DOHH2 (cell line): Measurements from ENCODE around the gene HECW1.

Source experiments
- H3F3A ChIP-seq: fragments of 200-600 bp; sonication (generic), shearing (Covaris generic); 2 replicates; pipeline ENCODE4 v1.6.0; 2016; ENCODE audit warnings: antibody characterized with exemption, mild to moderate bottlenecking; ENCODE audit not compliant: control insufficient read depth, insufficient read depth
- H3K27ac ChIP-seq: fragments of 200-600 bp; sonication (generic); 2 replicates; pipeline ENCODE4 v1.5.1; 2014; ENCODE audit warnings: low read depth, mild to moderate bottlenecking, low read length, moderate library complexity
- H3K27me3 ChIP-seq: fragments of 200-600 bp; sonication (generic); 2 replicates; pipeline ENCODE4 v1.6.1; 2014; ENCODE audit warnings: mild to moderate bottlenecking, low read length, mixed read lengths; ENCODE audit not compliant: control insufficient read depth
- H3K36me3 ChIP-seq: fragments of 200-600 bp; sonication (generic); 2 replicates; pipeline ENCODE4 v1.6.1; 2014; ENCODE audit warnings: mild to moderate bottlenecking, low read length, moderate library complexity, mixed read lengths; ENCODE audit not compliant: control insufficient read depth
- H3K4me1 ChIP-seq: fragments of 200-600 bp; sonication (generic); 2 replicates; pipeline ENCODE4 v1.6.1; 2014; ENCODE audit warnings: mild to moderate bottlenecking, low read length, mixed read lengths; ENCODE audit not compliant: control insufficient read depth
- H3K4me2 ChIP-seq: fragments of 200-600 bp; sonication (generic); 2 replicates; pipeline ENCODE4 v1.6.0; 2014; ENCODE audit warnings: mild to moderate bottlenecking, low read length, moderate library complexity
- H3K4me3 ChIP-seq: fragments of 200-600 bp; sonication (generic); 2 replicates; pipeline ENCODE4 v1.5.1; 2014; ENCODE audit warnings: mild to moderate bottlenecking, low read length, mixed read lengths
- H3K79me2 ChIP-seq: fragments of 200-600 bp; sonication (generic); 2 replicates; pipeline ENCODE4 v1.6.1; 2014; ENCODE audit warnings: mild to moderate bottlenecking, low read length, mixed read lengths; ENCODE audit not compliant: control insufficient read depth
- H3K9me2 ChIP-seq: fragments of 200-600 bp; sonication (generic); replicated peaks from 2 replicates; pipeline ENCODE4 v1.6.1; 2014; ENCODE audit warnings: mild to moderate bottlenecking, low read length, mixed read lengths; ENCODE audit not compliant: control insufficient read depth
- H3K9me3 ChIP-seq: fragments of 200-600 bp; sonication (generic); 2 replicates; pipeline ENCODE4 v1.6.1; 2014; ENCODE audit warnings: antibody characterized with exemption, low read length, mixed read lengths; ENCODE audit not compliant: control insufficient read depth, insufficient read depth
- H4K20me1 ChIP-seq: fragments of 200-600 bp; sonication (generic); 2 replicates; pipeline ENCODE4 v1.6.0; 2014; ENCODE audit warnings: low read depth, mild to moderate bottlenecking, antibody characterized with exemption, low read length, moderate library complexity; ENCODE audit not compliant: control insufficient read depth, insufficient read depth
- EZH2phosphoT487 ChIP-seq: fragments of 200-600 bp; sonication (generic); IDR thresholded peaks from 2 replicates; pipeline ENCODE4 v1.6.1; 2017; ENCODE audit warnings: borderline replicate concordance, mild to moderate bottlenecking, antibody characterized with exemption, low read length, moderate library complexity, mixed read lengths
- TF ChIP-seq, protein P1 (sequence below): fragments of 200-600 bp; sonication (generic); IDR thresholded peaks from one replicate; pipeline ENCODE4 v1.5.1; 2014; ENCODE audit warnings: antibody characterized with exemption, mild to moderate bottlenecking, low read depth, low read length; ENCODE audit not compliant: poor library complexity, severe bottlenecking

Gene HECW1

DNA sequence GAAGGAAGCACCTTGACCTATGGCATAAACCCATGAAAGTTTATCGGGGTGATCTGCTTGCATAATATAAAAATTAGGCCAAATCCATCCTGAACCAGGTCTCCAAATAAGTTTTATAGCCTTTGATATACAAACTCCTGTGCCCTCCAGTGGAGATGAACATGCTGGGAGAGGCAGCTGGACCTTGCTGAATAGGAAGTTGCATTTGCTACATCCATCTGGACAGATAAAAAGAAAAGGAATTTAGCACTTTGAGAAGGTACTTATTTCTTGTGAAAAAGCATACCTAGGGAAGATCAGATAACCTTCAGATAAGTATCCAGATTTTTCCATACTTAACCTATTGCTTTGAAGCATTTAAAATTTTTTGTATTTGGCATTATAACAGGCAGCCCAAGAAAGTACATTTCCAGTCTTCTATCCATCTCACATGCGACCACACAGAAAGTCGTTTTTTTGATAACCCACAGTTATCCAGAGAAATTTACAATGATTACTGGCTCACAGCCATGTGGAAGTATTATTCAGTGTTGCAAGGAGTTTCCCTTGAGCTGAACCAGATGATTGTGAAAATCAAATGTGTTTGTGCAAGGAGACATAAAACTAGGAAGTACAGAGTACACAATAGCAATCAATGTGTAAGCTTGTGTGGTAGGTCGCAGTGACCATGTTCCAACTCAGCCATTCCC is 346.0 kb downstream of the HECW1 start:
- no peaks in the 10 kb centered on the region for H4K20me1 ChIP-seq
- H3K9me2 ChIP-seq = no peaks in the 10 kb centered on the region
- no peak for TF ChIP-seq EZH2phosphoT487
- TF ChIP-seq, protein P1, sequence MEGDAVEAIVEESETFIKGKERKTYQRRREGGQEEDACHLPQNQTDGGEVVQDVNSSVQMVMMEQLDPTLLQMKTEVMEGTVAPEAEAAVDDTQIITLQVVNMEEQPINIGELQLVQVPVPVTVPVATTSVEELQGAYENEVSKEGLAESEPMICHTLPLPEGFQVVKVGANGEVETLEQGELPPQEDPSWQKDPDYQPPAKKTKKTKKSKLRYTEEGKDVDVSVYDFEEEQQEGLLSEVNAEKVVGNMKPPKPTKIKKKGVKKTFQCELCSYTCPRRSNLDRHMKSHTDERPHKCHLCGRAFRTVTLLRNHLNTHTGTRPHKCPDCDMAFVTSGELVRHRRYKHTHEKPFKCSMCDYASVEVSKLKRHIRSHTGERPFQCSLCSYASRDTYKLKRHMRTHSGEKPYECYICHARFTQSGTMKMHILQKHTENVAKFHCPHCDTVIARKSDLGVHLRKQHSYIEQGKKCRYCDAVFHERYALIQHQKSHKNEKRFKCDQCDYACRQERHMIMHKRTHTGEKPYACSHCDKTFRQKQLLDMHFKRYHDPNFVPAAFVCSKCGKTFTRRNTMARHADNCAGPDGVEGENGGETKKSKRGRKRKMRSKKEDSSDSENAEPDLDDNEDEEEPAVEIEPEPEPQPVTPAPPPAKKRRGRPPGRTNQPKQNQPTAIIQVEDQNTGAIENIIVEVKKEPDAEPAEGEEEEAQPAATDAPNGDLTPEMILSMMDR = no peak
- H3K79me2 ChIP-seq = no peaks in the 10 kb centered on the region
- no peak overlapping the region for H3K4me3 ChIP-seq
- no peaks in the 10 kb centered on the region for H3K4me1 ChIP-seq
- no peaks in the 10 kb centered on the region for H3F3A ChIP-seq
- no peaks in the 10 kb centered on the region for H3K36me3 ChIP-seq
- H3K27me3 ChIP-seq = peaks cover 25% of the 10 kb centered on the region
- H3K4me2 ChIP-seq = no peak overlapping the region
- H3K9me3 ChIP-seq = no peaks in the 10 kb centered on the region
- H3K27ac ChIP-seq = no peak overlapping the region

DNA sequence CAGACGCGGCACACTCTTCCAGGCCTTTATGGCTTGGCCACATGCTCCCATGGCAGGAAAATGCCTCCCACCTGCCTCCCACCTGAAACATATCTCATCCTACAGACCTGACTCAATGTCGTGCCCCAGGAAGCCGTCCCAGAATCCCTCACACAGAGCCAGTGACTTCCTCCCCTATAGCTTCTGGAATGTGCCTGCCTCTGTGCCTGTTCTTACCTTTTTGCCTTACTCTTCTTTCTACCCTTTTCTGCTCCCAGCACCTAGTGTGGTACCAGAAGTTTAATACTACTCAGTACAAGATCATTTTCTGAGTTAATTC is 346.5 kb downstream of the HECW1 start:
- H3K4me3 ChIP-seq = no peak overlapping the region
- TF ChIP-seq, protein P1 = no peak
- no peak for TF ChIP-seq EZH2phosphoT487
- no peaks in the 10 kb centered on the region for H3K9me3 ChIP-seq
- H3K4me1 ChIP-seq = no peaks in the 10 kb centered on the region
- no peaks in the 10 kb centered on the region for H3K79me2 ChIP-seq
- H3F3A ChIP-seq = no peaks in the 10 kb centered on the region
- no peaks in the 10 kb centered on the region for H3K9me2 ChIP-seq
- H3K4me2 ChIP-seq = no peak overlapping the region
- H3K36me3 ChIP-seq = no peaks in the 10 kb centered on the region
- H4K20me1 ChIP-seq = no peaks in the 10 kb centered on the region
- H3K27me3 ChIP-seq = peaks cover 23% of the 10 kb centered on the region
- no peak overlapping the region for H3K27ac ChIP-seq

DNA sequence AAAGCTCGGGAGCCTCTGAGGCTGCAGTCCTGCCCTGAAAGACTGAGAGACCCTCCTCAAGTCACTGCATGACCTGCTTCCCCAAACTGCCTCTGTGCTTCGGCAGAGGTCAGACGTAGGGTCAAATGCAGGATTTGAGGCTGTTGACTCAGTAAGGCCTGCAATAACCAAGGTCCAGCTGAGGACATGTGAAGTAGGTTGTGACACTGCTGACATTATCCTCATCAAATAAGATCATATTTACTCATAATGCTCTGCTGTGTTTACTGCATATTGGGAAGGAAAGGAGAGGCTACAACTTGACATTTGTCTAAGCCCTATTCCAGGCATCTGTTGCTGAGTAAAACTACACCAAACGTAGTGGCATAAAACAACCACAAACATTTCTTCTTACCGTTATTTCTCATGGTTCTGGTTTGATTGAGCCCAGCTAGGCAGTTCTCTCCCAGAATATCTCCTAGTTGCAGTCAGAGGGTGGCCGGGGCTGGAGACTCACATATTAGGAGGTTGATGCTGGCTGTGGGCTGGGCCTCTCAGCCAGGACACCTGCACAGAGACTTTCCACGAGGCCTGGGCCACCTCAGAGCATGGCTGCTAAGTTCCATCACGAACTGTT is 348.4 kb downstream of the HECW1 start:
- TF ChIP-seq, protein P1 = no peak
- no peak for TF ChIP-seq EZH2phosphoT487
- H3K79me2 ChIP-seq = no peaks in the 10 kb centered on the region
- no peak overlapping the region for H3K27ac ChIP-seq
- no peaks in the 10 kb centered on the region for H3K9me3 ChIP-seq
- no peaks in the 10 kb centered on the region for H4K20me1 ChIP-seq
- no peaks in the 10 kb centered on the region for H3K4me1 ChIP-seq
- no peaks in the 10 kb centered on the region for H3K9me2 ChIP-seq
- H3K36me3 ChIP-seq = no peaks in the 10 kb centered on the region
- no peak overlapping the region for H3K4me2 ChIP-seq
- peaks cover 25% of the 10 kb centered on the region for H3K27me3 ChIP-seq
- H3F3A ChIP-seq = no peaks in the 10 kb centered on the region
- H3K4me3 ChIP-seq = no peak overlapping the region
